ENCODE measurements around the gene LY86. TPM values are rescaled to one million over a fixed set of nuclear protein-coding genes. Genes with fewer than 3 reads are reported as not detected.
"Not testable (repeated sequence)": the region's sequence is repeated elsewhere in the genome, so short reads cannot be mapped to it uniquely, and the experiment has no call there.

LY86 gene
- total RNA-seq, 2 experiments from 2014 or later = 0.90 to 1.5 TPM

- no peak overlapping the region for H3K27ac Mint-ChIP-seq
- no peaks in the 10 kb centered on the region for H3K27me3 Mint-ChIP-seq
- DNase-seq (no peak), ATAC-seq (no peak)
- H3K36me3 Mint-ChIP-seq (ENCODE audit: low read depth) = no peaks in the 10 kb centered on the region
- ChIA-PET CTCF (interaction anchor here (0.9 kb wide), 1 partner anchor 52 kb away, joined by 3 read pairs; no protein-coding TSS in a partner anchor), POLR2A (no interaction called here)
- H3K4me1 Mint-ChIP-seq = peaks cover 27% of the 10 kb centered on the region
- no peak overlapping the region for H3K4me3 Mint-ChIP-seq
- intact Hi-C loops (cut with DNase I, micrococcal nuclease) = no loop called here
- H3K9me3 Mint-ChIP-seq (ENCODE audit: low read depth) = peaks cover 1% of the 10 kb centered on the region
Measured at GRCh38 chr6:6599468-6599873, 11.0 kb downstream of the LY86 start.

- Mint-ChIP-seq H3K9me3 (ENCODE audit: low read depth) (no peaks in the 10 kb centered on the region), H3K27me3 (no peaks in the 10 kb centered on the region), H3K36me3 (ENCODE audit: low read depth) (no peaks in the 10 kb centered on the region), H3K4me3 (no peak overlapping the region), H3K4me1 (peaks cover 20% of the 10 kb centered on the region), H3K27ac (no peak overlapping the region)
- ChIA-PET CTCF (interaction anchor here (0.6 kb wide), 1 partner anchor 1419 kb away, joined by 4 read pairs; no protein-coding TSS in a partner anchor), POLR2A (no interaction called here)
- DNase-seq (no peak), ATAC-seq (no peak)
- intact Hi-C loops (cut with DNase I, micrococcal nuclease) = no loop called here
Measured at GRCh38 chr6:6600875-6601274, 12.4 kb downstream of the LY86 start.

GRCh38 chr6:6602262-6602661 lies 13.7 kb downstream of the LY86 start:
- peaks cover 7% of the 10 kb centered on the region for H3K4me1 Mint-ChIP-seq
- POLR2A ChIA-PET = no interaction called here
- no peak overlapping the region for H3K4me3 Mint-ChIP-seq
- H3K27me3 Mint-ChIP-seq = no peaks in the 10 kb centered on the region
- CTCF ChIA-PET = no interaction called here
- intact Hi-C loops (cut with DNase I, micrococcal nuclease) = no loop called here
- H3K27ac Mint-ChIP-seq = no peak overlapping the region
- H3K36me3 Mint-ChIP-seq (ENCODE audit: low read depth) = no peaks in the 10 kb centered on the region
- DNase-seq (no peak), ATAC-seq (no peak)
- no peaks in the 10 kb centered on the region for H3K9me3 Mint-ChIP-seq (ENCODE audit: low read depth)

- ChIA-PET POLR2A (no interaction called here), CTCF (interaction anchor here (0.6 kb wide), 1 partner anchor 55 kb away, joined by 3 read pairs; no protein-coding TSS in a partner anchor)
- no peak for DNase-seq
- Mint-ChIP-seq H3K4me3 (no peak overlapping the region), H3K27me3 (no peaks in the 10 kb centered on the region), H3K36me3 (ENCODE audit: low read depth) (no peaks in the 10 kb centered on the region), H3K4me1 (peaks cover 12% of the 10 kb centered on the region), H3K9me3 (ENCODE audit: low read depth) (no peaks in the 10 kb centered on the region), H3K27ac (no peak overlapping the region)
- intact Hi-C loops (cut with DNase I, micrococcal nuclease) = no loop called here
- ATAC-seq = no peak
Measured at GRCh38 chr6:6603317-6603716, 14.8 kb downstream of the LY86 start.

- Mint-ChIP-seq H3K27ac (no peak overlapping the region), H3K4me3 (no peak overlapping the region), H3K27me3 (no peaks in the 10 kb centered on the region), H3K9me3 (ENCODE audit: low read depth) (no peaks in the 10 kb centered on the region), H3K36me3 (ENCODE audit: low read depth) (no peaks in the 10 kb centered on the region), H3K4me1 (peaks cover 17% of the 10 kb centered on the region)
- intact Hi-C loops (cut with DNase I, micrococcal nuclease) = no loop called here
- ATAC-seq = no peak
- no peak for DNase-seq
- ChIA-PET CTCF (interaction anchor here (0.6 to 1.0 kb wide), 3 partner anchors 11 to 701 kb away, joined by 3 to 4 read pairs (median 3); no protein-coding TSS in a partner anchor), POLR2A (no interaction called here)
Measured at GRCh38 chr6:6604015-6604414, 15.5 kb downstream of the LY86 start.

- H3K4me3 Mint-ChIP-seq = no peak overlapping the region
- intact Hi-C loops (cut with DNase I, micrococcal nuclease) = no loop called here
- CTCF ChIA-PET = interaction anchor here (0.6 to 1.0 kb wide), 3 partner anchors 11 to 701 kb away, joined by 3 to 4 read pairs (median 3); no protein-coding TSS in a partner anchor
- H3K9me3 Mint-ChIP-seq (ENCODE audit: low read depth) = no peaks in the 10 kb centered on the region
- ATAC-seq (no peak), DNase-seq (no peak)
- POLR2A ChIA-PET = interaction anchor here (0.7 kb wide), 1 partner anchor 532 kb away, joined by 4 read pairs; no protein-coding TSS in a partner anchor
- H3K27me3 Mint-ChIP-seq = no peaks in the 10 kb centered on the region
- H3K4me1 Mint-ChIP-seq = peaks cover 23% of the 10 kb centered on the region
- no peaks in the 10 kb centered on the region for H3K36me3 Mint-ChIP-seq (ENCODE audit: low read depth)
- H3K27ac Mint-ChIP-seq = no peak overlapping the region
Measured at GRCh38 chr6:6604566-6604965, 16.0 kb downstream of the LY86 start.

- H3K4me1 Mint-ChIP-seq = peaks cover 33% of the 10 kb centered on the region
- CTCF ChIA-PET = no interaction called here
- intact Hi-C loops (cut with DNase I, micrococcal nuclease) = no loop called here
Measured at GRCh38 chr6:6605873-6606272, 17.4 kb downstream of the LY86 start.

GRCh38 chr6:6606391-6607030 lies 18.0 kb downstream of the LY86 start:
- H3K27me3 Mint-ChIP-seq; CTCF ChIA-PET; DNase-seq; H3K27ac Mint-ChIP-seq; ATAC-seq; H3K9me3 Mint-ChIP-seq (ENCODE audit: low read depth); H3K36me3 Mint-ChIP-seq (ENCODE audit: low read depth); POLR2A ChIA-PET; intact Hi-C loops (cut with DNase I, micrococcal nuclease); H3K4me3 Mint-ChIP-seq: not testable (repeated sequence)
- peaks cover 40% of the 10 kb centered on the region for H3K4me1 Mint-ChIP-seq

More at GRCh38 chr6:6605873-6606272, 17.4 kb downstream of the LY86 start:
- POLR2A ChIA-PET = interaction anchor here (0.7 kb wide), 1 partner anchor 103 kb away, joined by 3 read pairs; no protein-coding TSS in a partner anchor
- no peak for ATAC-seq
- no peak for DNase-seq
- no peaks in the 10 kb centered on the region for H3K27me3 Mint-ChIP-seq
- H3K27ac Mint-ChIP-seq = no peak overlapping the region
- H3K4me3 Mint-ChIP-seq = no peak overlapping the region
- no peaks in the 10 kb centered on the region for H3K36me3 Mint-ChIP-seq (ENCODE audit: low read depth)
- no peaks in the 10 kb centered on the region for H3K9me3 Mint-ChIP-seq (ENCODE audit: low read depth)

GRCh38 chr6:6609450-6609849 lies 20.9 kb downstream of the LY86 start:
- DNase-seq (no peak), ATAC-seq (no peak)
- Mint-ChIP-seq H3K27me3 (no peaks in the 10 kb centered on the region), H3K4me3 (no peak overlapping the region), H3K9me3 (ENCODE audit: low read depth) (peaks cover 5% of the 10 kb centered on the region), H3K36me3 (ENCODE audit: low read depth) (no peaks in the 10 kb centered on the region), H3K4me1 (peaks cover 64% of the 10 kb centered on the region), H3K27ac (no peak overlapping the region)
- intact Hi-C loops (cut with DNase I, micrococcal nuclease) = no loop called here
- ChIA-PET POLR2A (no interaction called here), CTCF (interaction anchor here (1.0 to 1.4 kb wide), 2 partner anchors 20 to 29 kb away, joined by 4 read pairs; no protein-coding TSS in a partner anchor)

GRCh38 chr6:6610031-6610591 lies 21.6 kb downstream of the LY86 start:
- Mint-ChIP-seq H3K9me3 (ENCODE audit: low read depth) (peaks cover 5% of the 10 kb centered on the region), H3K27me3 (no peaks in the 10 kb centered on the region), H3K27ac (peak overlapping the region; percentile 69), H3K4me1 (peaks cover 68% of the 10 kb centered on the region), H3K36me3 (ENCODE audit: low read depth) (no peaks in the 10 kb centered on the region), H3K4me3 (no peak overlapping the region)
- DNase-seq = peak; percentile 64
- ATAC-seq = peak; percentile 75
- ChIA-PET CTCF (interaction anchor here (0.6 to 3.3 kb wide), 3 partner anchors 10 to 21 kb away, joined by 4 to 11 read pairs (median 5); no protein-coding TSS in a partner anchor), POLR2A (no interaction called here)
- intact Hi-C loops (cut with DNase I, micrococcal nuclease) = loop anchor here in 1 of 2 experiments (5.0 kb wide), 1 partner anchor 53 kb away; no protein-coding TSS in a partner anchor

- ATAC-seq = no peak
- POLR2A ChIA-PET = no interaction called here
- H3K4me3 Mint-ChIP-seq = no peak overlapping the region
- H3K9me3 Mint-ChIP-seq (ENCODE audit: low read depth) = peaks cover 5% of the 10 kb centered on the region
- no peaks in the 10 kb centered on the region for H3K36me3 Mint-ChIP-seq (ENCODE audit: low read depth)
- CTCF ChIA-PET = interaction anchor here (0.9 to 3.3 kb wide), 3 partner anchors 9 to 62 kb away, joined by 3 to 11 read pairs (median 5); no protein-coding TSS in a partner anchor
- peak overlapping the region; percentile 26 for H3K27ac Mint-ChIP-seq
- H3K4me1 Mint-ChIP-seq = peaks cover 76% of the 10 kb centered on the region
- DNase-seq = no peak
- intact Hi-C loops (cut with DNase I, micrococcal nuclease) = loop anchor here in 1 of 2 experiments (5.0 kb wide), 1 partner anchor 54 kb away; no protein-coding TSS in a partner anchor
- no peaks in the 10 kb centered on the region for H3K27me3 Mint-ChIP-seq
Measured at GRCh38 chr6:6611486-6611885, 23.0 kb downstream of the LY86 start.
